Fibroblast of the aortic adventitia (primary cell): ENCODE measurements around the gene RNF145. TPM values are rescaled to one million over a fixed set of nuclear protein-coding genes. Genes with fewer than 3 reads are reported as not detected.
"Not testable (repeated sequence)": the region's sequence is repeated elsewhere in the genome, so short reads cannot be mapped to it uniquely, and the experiment has no call there.

Experiments used
- DNase-seq: peaks from one replicate; pipeline ENCODE4 v3.0.0-alpha.2; 2010; ENCODE audit warnings: low read depth
- H3K4me3 ChIP-seq: 2 replicates; pipeline ENCODE4 v1.5.1; 2011; ENCODE audit warnings: low read depth, mild to moderate bottlenecking, control low read depth, low read length, moderate library complexity
- total RNA-seq: library from RNA; depleted of rRNA; stranded (reverse); fragments of >200 nt; gene quantifications from 2 replicates; pipeline ENCODE4 v1.2.3, GENCODE V29; 2012; ENCODE audit warnings: low replicate concordance
- TF ChIP-seq, protein P1 (sequence below): IDR thresholded peaks from 2 replicates; pipeline ENCODE4 v1.5.1; 2011; ENCODE audit warnings: mild to moderate bottlenecking, low read length, control low read depth, inconsistent platforms; ENCODE audit not compliant: insufficient read depth

RNF145 gene
- total RNA-seq, 1 donor, result 35.2 TPM

DNA sequence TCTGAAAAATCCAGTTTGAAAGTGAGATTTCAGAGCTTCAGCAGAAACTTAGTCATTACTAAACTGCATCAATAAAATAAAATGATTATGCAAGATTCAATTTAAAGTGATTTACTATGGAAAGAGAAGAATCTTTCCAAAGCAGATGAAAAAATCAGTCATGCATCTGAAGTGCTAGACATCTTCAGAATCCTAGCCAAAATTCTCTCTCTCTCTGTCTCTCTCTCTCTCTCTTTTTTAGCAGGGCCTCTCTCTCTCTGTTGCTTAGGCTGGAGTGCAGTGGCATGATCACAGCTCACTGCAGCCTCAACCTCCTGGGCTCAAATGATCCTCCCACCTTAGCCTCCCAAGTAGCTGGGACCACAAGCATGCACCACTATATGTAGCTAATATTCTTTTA, 35.5 kb upstream of the RNF145 start:
- H3K4me3 ChIP-seq, result no peak overlapping the region
- TF ChIP-seq, protein P1, sequence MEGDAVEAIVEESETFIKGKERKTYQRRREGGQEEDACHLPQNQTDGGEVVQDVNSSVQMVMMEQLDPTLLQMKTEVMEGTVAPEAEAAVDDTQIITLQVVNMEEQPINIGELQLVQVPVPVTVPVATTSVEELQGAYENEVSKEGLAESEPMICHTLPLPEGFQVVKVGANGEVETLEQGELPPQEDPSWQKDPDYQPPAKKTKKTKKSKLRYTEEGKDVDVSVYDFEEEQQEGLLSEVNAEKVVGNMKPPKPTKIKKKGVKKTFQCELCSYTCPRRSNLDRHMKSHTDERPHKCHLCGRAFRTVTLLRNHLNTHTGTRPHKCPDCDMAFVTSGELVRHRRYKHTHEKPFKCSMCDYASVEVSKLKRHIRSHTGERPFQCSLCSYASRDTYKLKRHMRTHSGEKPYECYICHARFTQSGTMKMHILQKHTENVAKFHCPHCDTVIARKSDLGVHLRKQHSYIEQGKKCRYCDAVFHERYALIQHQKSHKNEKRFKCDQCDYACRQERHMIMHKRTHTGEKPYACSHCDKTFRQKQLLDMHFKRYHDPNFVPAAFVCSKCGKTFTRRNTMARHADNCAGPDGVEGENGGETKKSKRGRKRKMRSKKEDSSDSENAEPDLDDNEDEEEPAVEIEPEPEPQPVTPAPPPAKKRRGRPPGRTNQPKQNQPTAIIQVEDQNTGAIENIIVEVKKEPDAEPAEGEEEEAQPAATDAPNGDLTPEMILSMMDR, result no peak
- no peak for DNase-seq

DNA sequence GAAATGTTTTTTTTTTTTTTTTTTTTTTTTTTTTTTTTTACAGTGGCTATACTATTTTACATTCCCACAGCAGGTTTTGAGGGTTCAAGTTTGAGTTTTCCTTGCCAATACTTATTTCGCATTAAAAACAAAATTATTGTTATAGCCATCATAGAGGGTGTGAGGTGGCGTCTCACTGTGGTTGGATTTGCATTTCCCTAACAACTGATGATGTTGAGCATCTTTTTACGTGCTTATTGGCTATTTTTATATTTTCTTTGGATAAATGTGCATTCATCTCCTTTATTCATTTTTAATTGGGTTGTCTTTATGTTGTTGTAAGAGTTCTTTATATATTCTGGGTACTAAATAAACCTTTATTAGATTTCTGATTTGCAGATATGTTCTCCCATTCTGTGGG, 34.8 kb upstream of the RNF145 start:
- TF ChIP-seq, protein P1, result no peak
- H3K4me3 ChIP-seq, result no peak overlapping the region
- DNase-seq, result no peak

DNA sequence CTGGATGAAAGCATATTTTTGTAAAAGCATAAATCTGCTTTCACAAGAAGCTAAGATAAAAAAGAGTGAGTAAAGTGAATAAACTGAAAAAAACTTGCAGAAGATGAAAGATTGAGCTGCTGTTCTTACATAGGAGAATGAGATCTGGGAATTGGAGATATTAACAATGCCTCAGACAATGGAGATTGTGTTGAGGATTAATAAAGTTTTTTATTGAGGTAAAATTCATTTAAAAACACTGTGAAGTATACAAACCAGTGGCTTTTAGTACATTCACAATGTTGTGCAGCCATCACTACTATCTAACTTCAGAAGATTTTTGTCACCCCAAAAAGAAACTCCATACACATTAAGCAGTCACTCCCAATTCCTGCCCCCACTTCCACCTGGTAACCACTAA, 34.0 kb upstream of the RNF145 start:
- TF ChIP-seq, protein P1, result no peak
- DNase-seq, result no peak
- no peak overlapping the region for H3K4me3 ChIP-seq

DNA sequence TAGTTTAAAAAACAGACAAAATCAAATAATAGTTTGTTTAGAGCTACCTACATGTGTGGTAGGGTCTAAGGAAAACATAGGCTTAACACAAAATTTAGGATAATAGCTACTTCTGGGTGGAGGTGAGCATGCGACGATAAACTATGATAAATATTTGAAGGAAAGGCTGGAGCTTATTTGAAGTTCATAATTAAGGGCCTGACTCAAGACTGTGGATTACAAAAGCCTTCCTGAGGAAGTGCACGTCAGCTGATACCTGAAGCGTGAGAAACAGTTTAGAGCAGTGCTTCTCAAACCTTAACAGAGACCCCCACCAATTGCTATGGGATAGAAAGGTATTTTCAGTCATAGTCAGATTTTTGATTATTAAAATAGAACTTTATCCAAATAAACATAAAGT, 33.3 kb upstream of the RNF145 start:
- H3K4me3 ChIP-seq, result no peak overlapping the region
- TF ChIP-seq, protein P1, result no peak
- DNase-seq, result no peak

DNA sequence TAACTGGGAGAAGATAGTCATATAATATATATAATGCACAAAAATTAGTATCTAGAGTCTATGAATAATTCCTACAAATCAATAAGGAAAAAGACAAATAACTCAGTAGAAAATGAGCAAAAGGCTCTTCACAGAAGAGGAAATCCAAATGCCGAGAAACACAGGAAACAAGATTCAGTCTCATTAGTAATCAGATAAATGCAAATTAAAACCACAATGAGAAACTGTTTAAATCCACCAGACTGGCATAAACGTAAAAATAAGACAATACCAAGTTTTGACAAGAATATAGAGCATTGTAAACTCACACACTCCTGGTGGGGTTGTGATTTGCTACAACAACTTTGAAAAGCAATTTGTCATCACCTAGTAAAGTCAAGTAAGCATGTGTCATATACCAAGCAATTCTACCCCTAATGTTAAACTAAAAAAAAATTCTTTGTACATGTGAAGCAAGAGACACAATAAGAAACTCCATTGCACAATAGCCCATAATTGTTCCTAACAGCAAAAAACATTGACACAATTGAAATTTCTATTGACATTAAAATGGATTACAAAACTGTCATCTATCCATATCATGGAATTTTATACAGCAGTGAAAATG, 32.7 kb upstream of the RNF145 start:
- TF ChIP-seq, protein P1, result no peak
- H3K4me3 ChIP-seq, result no peak overlapping the region
- DNase-seq, result no peak

DNA sequence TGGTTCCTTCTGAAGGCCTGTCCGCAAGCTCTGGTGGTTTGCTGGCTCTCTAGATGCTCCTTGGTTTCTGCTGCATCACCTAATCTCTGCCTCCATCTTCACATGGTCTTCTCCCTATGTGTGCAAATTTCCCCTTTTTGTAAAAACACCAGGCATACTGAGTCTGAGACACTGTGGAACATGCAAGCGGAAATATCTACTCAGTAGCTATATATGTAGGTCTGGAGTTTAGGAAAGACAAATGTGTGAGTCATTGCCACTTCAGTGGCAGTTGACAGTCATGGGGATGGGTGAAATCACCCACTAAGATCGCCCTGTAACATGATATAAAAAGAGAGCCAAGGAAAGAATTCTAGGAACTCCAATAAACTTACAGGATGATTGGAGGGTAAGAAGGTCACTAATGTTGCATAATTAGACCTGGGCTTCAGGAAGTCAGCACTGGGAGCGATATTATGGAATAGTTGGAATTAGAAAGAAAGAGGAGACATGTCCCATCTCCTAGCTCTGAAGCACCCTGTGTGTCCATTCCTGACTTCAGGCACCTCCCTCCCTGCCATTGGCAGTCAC, 31.0 kb upstream of the RNF145 start:
- TF ChIP-seq, protein P1, result no peak
- H3K4me3 ChIP-seq, result no peak overlapping the region
- no peak for DNase-seq

DNA sequence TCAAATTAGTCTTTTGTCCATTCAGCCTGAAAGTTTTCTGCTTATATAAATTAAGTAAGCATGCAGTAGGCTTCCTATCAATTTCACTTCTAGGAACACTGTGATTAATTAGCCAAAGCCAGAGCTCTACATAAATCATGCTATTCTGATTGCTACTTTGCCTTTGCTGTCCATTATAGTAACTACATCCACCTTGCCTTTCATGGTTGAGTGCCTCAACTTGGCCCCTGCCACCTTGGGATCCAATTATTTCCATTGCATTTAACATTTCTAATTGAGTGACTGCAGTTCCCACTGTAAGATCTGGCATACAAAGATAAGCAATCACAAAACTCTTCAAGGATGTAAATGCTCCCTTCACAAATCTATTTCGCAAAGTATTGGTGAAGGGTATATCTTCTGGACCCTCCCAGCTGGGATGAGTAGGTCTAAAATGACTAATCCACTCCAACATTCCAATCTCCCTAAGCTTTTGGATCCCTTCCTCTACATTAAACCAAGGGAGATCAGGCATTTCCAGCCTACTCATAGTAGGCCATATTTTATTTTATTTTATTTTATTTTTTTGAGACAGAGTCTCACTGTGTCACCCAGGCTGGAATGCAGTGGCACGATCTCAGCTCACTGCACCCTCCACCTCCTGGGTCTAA, 26.6 kb upstream of the RNF145 start:
- not testable (repeated sequence) for H3K4me3 ChIP-seq, DNase-seq
